ACC112 (cell line): Measurements from ENCODE around the gene PLXDC2.

Experiments used
- H2AFZ ChIP-seq: fragments of 200-600 bp; sonication (generic); one replicate; pipeline ENCODE4 v1.6.0; 2017; ENCODE audit warnings: antibody characterized with exemption, low read length; ENCODE audit not compliant: unreplicated experiment
- H3K27ac ChIP-seq: fragments of 200-600 bp; sonication (generic); 2 replicates; pipeline ENCODE4 v1.5.1; 2014; ENCODE audit warnings: low read depth, mild to moderate bottlenecking, antibody characterized with exemption, low read length, moderate library complexity
- H3K27me3 ChIP-seq: fragments of 200-600 bp; sonication (generic); 2 replicates; pipeline ENCODE4 v1.6.1; 2014; ENCODE audit warnings: mild to moderate bottlenecking, antibody characterized with exemption, low read length, moderate library complexity, mixed read lengths; ENCODE audit not compliant: insufficient read depth
- H3K36me3 ChIP-seq: fragments of 200-600 bp; sonication (generic); 2 replicates; pipeline ENCODE4 v1.6.1; 2016; ENCODE audit warnings: mild to moderate bottlenecking, antibody characterized with exemption, low read length, moderate library complexity, mixed read lengths; ENCODE audit not compliant: insufficient read depth
- H3K4me1 ChIP-seq: fragments of 200-600 bp; sonication (generic); one replicate; pipeline ENCODE4 v1.6.1; 2016; ENCODE audit warnings: low read length, mixed read lengths; ENCODE audit not compliant: insufficient read depth, unreplicated experiment, control insufficient read depth
- H3K4me3 ChIP-seq: fragments of 200-600 bp; sonication (generic); 2 replicates; pipeline ENCODE4 v1.5.1; 2014; ENCODE audit warnings: mild to moderate bottlenecking, low read depth, low read length
- H3K79me2 ChIP-seq: fragments of 200-600 bp; sonication (generic); one replicate; pipeline ENCODE4 v1.6.0; 2016; ENCODE audit warnings: low read length; ENCODE audit not compliant: control insufficient read depth, unreplicated experiment, insufficient read depth

PLXDC2 gene

DNA sequence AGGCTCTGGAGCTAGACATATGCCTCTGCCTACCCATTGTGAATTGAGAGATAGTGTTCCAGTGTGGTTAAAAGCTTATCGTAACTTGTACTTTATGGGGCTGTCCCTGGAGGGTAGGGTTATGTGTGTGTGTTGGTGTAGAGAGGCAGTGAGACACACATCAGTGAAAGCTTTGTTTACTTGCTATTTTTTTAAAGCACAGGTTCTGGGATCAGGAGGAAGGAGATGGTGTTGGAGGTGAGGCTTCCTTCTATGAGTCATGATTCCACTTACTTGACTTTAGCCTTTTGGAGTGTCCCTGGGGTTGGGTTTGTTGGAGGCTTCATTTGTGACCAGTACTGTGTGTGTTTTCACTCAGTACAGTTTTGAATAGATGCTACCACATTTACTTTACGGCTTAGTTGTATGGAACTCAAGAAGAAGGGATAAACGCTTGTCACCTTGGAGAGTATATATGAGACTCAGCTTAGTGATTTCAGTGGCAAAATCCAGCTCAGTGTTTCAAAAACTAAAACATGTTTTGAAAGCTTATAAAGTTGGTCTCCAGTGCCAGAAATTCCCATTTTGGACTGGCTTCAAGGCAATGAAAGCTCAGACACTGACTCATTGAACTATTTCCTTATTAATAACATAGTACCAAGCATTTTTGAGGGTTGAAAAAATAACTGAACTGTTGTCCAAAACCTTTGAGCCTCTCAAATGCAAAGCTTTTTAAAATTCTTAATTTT, 106.2 kb downstream of the PLXDC2 start:
- H3K4me1 ChIP-seq: peaks cover 22% of the 10 kb centered on the region
- H2AFZ ChIP-seq: peak overlapping the region; percentile 8
- H3K27ac ChIP-seq: peak overlapping the region; percentile 90
- H3K79me2 ChIP-seq: no peaks in the 10 kb centered on the region
- no peaks in the 10 kb centered on the region for H3K27me3 ChIP-seq
- peak overlapping the region; percentile 33 for H3K4me3 ChIP-seq
- H3K36me3 ChIP-seq: no peaks in the 10 kb centered on the region

DNA sequence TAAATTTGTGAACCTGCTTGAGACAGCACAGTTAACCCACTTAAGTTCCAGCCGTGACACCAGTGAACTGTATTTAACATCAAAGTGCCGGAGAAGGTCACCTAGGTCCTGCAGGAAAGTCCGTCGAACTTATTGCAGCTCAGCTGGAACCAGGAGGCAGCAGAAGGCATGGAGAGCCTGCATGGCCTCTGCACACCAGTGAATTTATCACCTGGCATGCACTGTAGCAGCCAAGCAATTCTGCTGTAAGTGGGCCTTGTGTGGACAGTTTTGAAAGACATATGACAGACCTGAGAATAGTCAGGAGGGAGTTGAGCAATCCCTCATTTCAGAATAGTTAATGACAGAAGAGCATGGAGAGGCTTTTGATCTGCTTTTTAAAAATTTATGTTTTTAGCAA, 108.8 kb downstream of the PLXDC2 start:
- Histone ChIP-seq H3K27ac (no peak overlapping the region), H3K36me3 (no peaks in the 10 kb centered on the region), H2AFZ (no peak overlapping the region), H3K4me1 (peaks cover 35% of the 10 kb centered on the region), H3K4me3 (no peak overlapping the region), H3K27me3 (no peaks in the 10 kb centered on the region), H3K79me2 (no peaks in the 10 kb centered on the region)

DNA sequence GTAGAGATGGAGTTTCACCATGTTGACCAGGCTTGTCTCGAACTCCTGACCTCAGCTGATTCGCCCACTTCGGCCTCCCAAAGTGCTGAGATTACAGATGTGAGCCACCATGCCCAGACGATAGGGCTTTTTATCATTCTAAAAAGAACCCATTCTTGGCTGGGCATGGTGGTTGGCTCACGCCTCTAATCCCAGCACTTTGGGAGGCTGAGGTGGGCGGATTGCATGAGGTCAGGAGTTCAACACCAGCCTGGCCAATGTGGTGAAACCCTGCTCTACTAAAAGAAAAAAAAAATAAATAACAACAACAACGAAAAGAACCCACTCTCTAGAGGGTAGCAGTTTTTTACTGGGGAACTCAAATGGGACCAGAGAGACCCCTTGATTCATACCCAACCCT, 112.7 kb downstream of the PLXDC2 start:
- Histone ChIP-seq H3K4me1 (peaks cover 29% of the 10 kb centered on the region), H3K27ac (peak overlapping the region; percentile 63), H3K79me2 (no peaks in the 10 kb centered on the region)

DNA sequence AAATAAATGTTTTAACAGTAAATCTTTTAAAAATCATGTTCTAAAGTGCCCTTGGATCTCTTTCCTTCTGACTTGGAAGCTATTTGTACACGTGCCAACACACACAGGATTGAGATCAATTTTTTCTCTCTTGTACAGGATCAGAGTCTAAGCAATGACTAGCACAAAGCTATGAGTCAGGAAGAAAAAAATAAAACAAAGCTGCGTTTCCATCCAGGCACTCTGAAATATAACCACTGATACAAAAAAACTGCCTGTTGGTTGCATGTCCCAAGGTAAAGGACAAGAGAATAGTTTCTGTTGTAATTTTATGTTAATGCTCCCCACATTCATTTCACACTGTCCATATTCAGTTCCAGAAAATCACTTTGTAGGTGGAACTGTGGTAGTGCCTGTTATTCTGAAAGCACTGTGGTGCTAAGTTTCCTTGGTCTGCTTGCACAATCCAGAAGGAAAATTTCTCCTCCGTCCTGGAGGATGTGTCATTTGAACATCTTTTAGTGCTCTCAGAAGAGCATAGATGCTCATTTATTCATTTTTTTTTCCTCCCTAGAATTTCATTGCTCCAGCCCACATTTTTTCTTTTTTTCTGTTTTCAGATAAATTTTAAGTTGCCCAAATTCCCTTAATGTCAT, 113.4 kb downstream of the PLXDC2 start:
- Histone ChIP-seq H2AFZ (peak overlapping the region; percentile 69), H3K4me3 (peak overlapping the region; percentile 35), H3K27ac (peak overlapping the region; percentile 63), H3K27me3 (no peaks in the 10 kb centered on the region), H3K36me3 (no peaks in the 10 kb centered on the region), H3K4me1 (peaks cover 29% of the 10 kb centered on the region), H3K79me2 (no peaks in the 10 kb centered on the region)

More for the DNA sequence above, 112.7 kb downstream of the PLXDC2 start:
- Histone ChIP-seq H3K27me3 (no peaks in the 10 kb centered on the region), H2AFZ (peak overlapping the region; percentile 69), H3K4me3 (peak overlapping the region; percentile 35), H3K36me3 (no peaks in the 10 kb centered on the region)

DNA sequence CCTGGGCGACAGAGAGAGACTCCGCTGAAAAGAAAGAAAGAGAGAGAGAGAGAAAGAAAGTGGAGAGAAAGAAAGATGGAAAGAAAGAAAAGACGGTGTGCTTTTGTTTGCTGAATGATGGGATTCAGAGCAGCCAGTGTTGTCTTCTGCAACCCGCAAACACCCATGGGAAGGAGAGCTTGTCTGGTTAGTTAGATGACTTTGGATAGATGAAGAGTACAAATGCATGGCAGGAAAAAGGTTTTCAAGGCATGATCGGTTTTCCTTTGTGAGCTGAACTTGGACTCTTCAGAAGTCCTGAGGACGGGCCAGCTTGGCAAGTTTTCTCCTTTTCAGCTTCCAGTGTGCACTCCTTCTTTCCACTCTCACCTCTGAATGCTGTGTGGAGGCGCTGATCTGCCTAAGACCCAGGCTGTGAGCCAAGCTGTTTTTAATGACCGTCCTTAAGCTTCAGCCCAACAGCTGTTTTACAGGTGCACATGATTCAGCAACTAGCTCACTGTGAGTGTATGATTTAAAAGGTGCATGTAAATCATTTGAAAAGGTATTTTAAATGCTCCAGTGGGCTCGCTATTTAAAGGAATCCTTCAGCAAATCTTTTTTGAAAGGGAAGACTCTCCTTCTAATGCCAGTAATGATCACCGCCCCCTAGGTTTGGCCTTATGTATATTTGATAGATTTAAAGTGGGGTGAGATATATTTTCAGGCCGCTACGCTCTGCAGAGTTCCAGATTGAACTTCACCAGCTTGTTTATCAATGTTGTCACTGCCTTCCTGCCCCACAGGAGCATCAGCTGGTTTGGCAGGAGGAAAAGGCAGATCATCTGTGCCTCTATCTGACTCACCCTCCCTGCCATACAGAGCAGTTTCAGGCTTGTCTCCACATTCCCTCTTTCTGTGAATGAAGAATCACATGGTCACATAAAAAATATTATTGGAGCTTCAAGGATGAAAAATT, 115.0 kb downstream of the PLXDC2 start:
- no peak overlapping the region for H2AFZ ChIP-seq
- peak overlapping the region; percentile 32; the same call in 1 of the 2 replicates for H3K27ac ChIP-seq
- no peaks in the 10 kb centered on the region for H3K79me2 ChIP-seq
- no peaks in the 10 kb centered on the region for H3K27me3 ChIP-seq
- no peak overlapping the region for H3K4me3 ChIP-seq
- no peaks in the 10 kb centered on the region for H3K36me3 ChIP-seq
- H3K4me1 ChIP-seq: peaks cover 29% of the 10 kb centered on the region

DNA sequence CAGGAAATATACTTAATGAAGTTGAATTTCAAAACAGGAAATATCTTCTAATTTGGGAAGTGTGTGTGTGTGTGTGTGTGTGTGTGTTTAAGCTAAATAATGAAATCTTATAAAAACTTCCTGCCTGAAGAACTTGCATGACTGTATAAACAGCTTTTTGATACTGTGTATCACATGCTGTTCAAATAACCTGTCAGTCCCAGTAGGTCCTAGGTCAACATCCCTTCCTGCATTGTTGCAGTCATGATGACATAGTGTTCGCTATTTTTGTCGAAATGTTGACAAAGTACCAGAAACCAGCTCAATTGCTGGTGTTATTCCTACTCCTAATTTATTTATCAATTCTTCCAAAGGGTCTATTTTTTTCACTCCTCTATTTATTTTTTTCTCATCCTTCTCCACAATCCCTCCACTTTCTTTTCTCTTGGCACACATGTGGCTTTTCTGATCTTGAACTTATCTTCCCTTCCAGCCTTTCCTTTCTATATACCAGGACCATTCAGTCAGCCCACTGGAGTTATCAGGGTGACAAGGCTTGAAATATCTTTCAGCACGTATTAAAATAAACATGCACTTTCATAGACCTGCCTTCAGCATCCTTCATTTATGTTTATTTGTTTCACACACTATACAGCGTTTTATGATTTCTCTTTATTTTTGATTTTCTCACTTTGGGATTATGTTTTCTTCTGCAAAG, 115.8 kb downstream of the PLXDC2 start:
- no peak overlapping the region for H3K4me3 ChIP-seq
- no peaks in the 10 kb centered on the region for H3K27me3 ChIP-seq
- no peak overlapping the region for H2AFZ ChIP-seq
- H3K27ac ChIP-seq: peak overlapping the region; percentile 32; the same call in 1 of the 2 replicates
- no peaks in the 10 kb centered on the region for H3K36me3 ChIP-seq
- peaks cover 29% of the 10 kb centered on the region for H3K4me1 ChIP-seq
- no peaks in the 10 kb centered on the region for H3K79me2 ChIP-seq

DNA sequence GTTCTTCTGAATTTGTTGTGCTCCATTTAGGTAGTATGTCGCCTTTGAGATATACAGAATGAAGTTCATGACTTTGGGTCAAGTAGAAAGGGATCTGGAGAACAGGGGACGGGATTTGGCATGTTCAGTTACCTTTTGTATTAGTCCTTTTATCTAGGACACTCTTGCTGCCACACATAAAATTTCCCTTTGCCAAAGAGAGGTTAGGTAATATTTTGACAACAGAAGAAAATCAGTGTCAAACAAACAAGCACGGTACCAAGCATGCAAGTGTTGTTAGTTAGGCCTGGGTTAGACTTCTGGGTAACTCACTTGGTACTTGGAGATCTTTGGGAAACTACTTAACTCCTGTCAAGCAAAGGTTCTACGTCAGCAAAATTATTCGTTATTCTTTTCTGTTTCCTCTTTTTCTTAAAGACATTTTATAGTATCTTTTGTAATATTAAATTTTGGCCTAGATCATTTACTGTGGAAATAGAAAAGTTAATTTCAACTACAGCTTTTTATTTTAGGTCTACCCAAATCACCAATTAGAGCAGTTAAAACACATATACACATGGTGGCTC, 116.7 kb downstream of the PLXDC2 start:
- Histone ChIP-seq H3K36me3 (no peaks in the 10 kb centered on the region), H2AFZ (no peak overlapping the region), H3K27ac (no peak overlapping the region), H3K4me3 (no peak overlapping the region), H3K4me1 (peaks cover 29% of the 10 kb centered on the region), H3K27me3 (no peaks in the 10 kb centered on the region), H3K79me2 (no peaks in the 10 kb centered on the region)

DNA sequence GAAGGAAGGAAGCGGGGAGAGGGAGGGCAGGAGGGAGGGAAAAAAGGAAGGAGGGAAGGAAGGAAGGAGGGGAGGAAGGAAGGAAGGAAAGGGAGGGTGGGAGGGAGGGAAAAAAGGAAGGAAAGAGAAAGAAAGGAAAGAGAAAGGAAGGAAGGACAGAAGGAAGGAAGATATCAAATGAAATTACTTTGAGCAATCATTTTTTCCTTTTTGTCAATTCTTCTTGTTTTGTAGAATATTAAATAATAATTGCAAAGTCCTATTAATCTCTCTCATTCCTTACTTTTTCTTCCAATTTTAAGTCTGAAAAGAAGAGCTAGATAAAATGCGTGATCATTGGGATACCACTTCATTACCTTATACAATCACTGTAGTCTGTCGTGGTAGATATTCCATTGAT, 117.5 kb downstream of the PLXDC2 start:
- no peaks in the 10 kb centered on the region for H3K79me2 ChIP-seq

DNA sequence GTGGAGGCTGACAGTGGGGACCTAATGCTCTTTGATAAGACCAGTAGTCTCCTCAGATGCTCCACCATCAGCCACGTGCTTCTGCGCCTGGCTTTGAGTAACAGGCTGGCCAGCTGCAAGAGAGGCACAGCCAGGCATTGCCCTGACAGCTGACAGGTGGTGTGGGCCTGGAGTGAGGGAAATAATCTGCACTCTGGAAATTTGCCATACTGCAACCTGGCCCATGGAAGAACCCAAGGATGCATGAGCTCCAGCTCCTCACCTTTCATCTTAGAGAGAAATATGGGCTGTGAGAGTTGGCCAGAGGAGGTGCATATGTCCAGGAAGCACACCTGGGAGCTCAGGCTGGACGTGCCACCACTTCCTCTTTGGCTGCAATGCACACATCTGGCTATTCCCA, 118.9 kb downstream of the PLXDC2 start:
- Histone ChIP-seq H3K4me1 (peaks cover 16% of the 10 kb centered on the region), H2AFZ (no peak overlapping the region), H3K27ac (no peak overlapping the region), H3K27me3 (no peaks in the 10 kb centered on the region), H3K4me3 (no peak overlapping the region), H3K79me2 (no peaks in the 10 kb centered on the region), H3K36me3 (no peaks in the 10 kb centered on the region)

More for the DNA sequence above, 117.5 kb downstream of the PLXDC2 start:
- Histone ChIP-seq H3K36me3 (no peaks in the 10 kb centered on the region), H3K27me3 (no peaks in the 10 kb centered on the region), H2AFZ (no peak overlapping the region), H3K27ac (no peak overlapping the region), H3K4me1 (peaks cover 29% of the 10 kb centered on the region), H3K4me3 (no peak overlapping the region)

DNA sequence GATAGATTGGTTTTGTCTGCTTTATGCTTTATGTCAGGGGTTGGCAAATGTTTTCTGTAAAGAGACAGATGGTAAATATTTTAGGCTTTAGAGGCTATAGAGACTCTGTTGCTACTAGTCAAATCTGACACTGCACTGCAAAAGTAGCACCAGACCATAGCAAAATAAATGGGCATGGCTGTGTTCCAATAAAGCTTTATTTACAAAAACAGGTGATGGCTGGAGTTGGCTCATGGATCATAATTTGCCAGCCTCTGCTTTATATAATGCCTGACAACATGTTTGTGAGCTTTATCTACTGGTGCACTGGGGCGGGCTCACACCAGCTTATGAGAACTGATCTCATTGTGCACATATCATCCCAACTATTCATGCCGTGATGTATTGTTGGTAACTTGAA, 120.1 kb downstream of the PLXDC2 start:
- no peak overlapping the region for H3K27ac ChIP-seq
- no peak overlapping the region for H2AFZ ChIP-seq
- H3K36me3 ChIP-seq: no peaks in the 10 kb centered on the region
- H3K27me3 ChIP-seq: no peaks in the 10 kb centered on the region
- H3K4me3 ChIP-seq: no peak overlapping the region
- H3K79me2 ChIP-seq: no peaks in the 10 kb centered on the region
- peaks cover 13% of the 10 kb centered on the region for H3K4me1 ChIP-seq
